ENCODE measurements around the gene HIF3A.
"Not testable (repeated sequence)": the region's sequence is repeated elsewhere in the genome, so short reads cannot be mapped to it uniquely, and the experiment has no call there.

The HIF3A gene

GRCh38 chr19:46296722-46297461 lies at the start of gene HIF3A:
TSS of gene HIF3A (plus strand) at chr19:46297042. CDS start at chr19:46297077, 35 bp downstream.
- DNase-seq (ENCODE audit: low read depth in 2 of 2) = no peak

- no peak for DNase-seq (ENCODE audit: low read depth in 2 of 2)
These were observed 46.6 kb upstream of the HIF3A start for GRCh38 chr19:46250076-46250735.

- DNase-seq (ENCODE audit: low read depth in 2 of 2) = no peak
These were observed 45.4 kb upstream of the HIF3A start for GRCh38 chr19:46251416-46251815.

- DNase-seq (ENCODE audit: low read depth in 2 of 2) = no peak
These were observed 42.1 kb upstream of the HIF3A start for GRCh38 chr19:46254776-46255175.

GRCh38 chr19:46256855-46257254 lies 40.0 kb upstream of the HIF3A start:
- DNase-seq (ENCODE audit: low read depth in 2 of 2) = no peak

- DNase-seq (ENCODE audit: low read depth in 2 of 2) = not testable (repeated sequence)
These were observed 35.3 kb upstream of the HIF3A start for GRCh38 chr19:46261501-46261900.

- DNase-seq (ENCODE audit: low read depth in 2 of 2) = peak; percentile 16
These were observed 34.1 kb upstream of the HIF3A start for GRCh38 chr19:46262684-46263296.

- not testable (repeated sequence) for DNase-seq (ENCODE audit: low read depth in 2 of 2)
These were observed 32.0 kb upstream of the HIF3A start for GRCh38 chr19:46264801-46265200.

- DNase-seq (ENCODE audit: low read depth in 2 of 2) = peak; percentile 35 to 45
These were observed 31.5 kb upstream of the HIF3A start for GRCh38 chr19:46265217-46265828.

GRCh38 chr19:46269101-46269500 lies 27.7 kb upstream of the HIF3A start:
- no peak for DNase-seq (ENCODE audit: low read depth in 2 of 2)

GRCh38 chr19:46270521-46271256 lies 26.2 kb upstream of the HIF3A start:
- no peak for DNase-seq (ENCODE audit: low read depth in 2 of 2)

GRCh38 chr19:46271481-46272197 lies 25.2 kb upstream of the HIF3A start:
- no peak for DNase-seq (ENCODE audit: low read depth in 2 of 2)

- not testable (repeated sequence) for DNase-seq (ENCODE audit: low read depth in 2 of 2)
These were observed 22.9 kb upstream of the HIF3A start for GRCh38 chr19:46273931-46274330.

GRCh38 chr19:46279177-46279576 lies 17.7 kb upstream of the HIF3A start:
- no peak for DNase-seq (ENCODE audit: low read depth in 2 of 2)

GRCh38 chr19:46283771-46284170 lies 13.1 kb upstream of the HIF3A start:
- no peak for DNase-seq (ENCODE audit: low read depth in 2 of 2)

GRCh38 chr19:46284635-46285034 lies 12.2 kb upstream of the HIF3A start:
- DNase-seq (ENCODE audit: low read depth in 2 of 2) = no peak

GRCh38 chr19:46287585-46287984 lies 9.3 kb upstream of the HIF3A start:
- no peak for DNase-seq (ENCODE audit: low read depth in 2 of 2)

- no peak for DNase-seq (ENCODE audit: low read depth in 2 of 2)
These were observed 7.8 kb upstream of the HIF3A start for GRCh38 chr19:46288896-46289588.

- DNase-seq (ENCODE audit: low read depth in 2 of 2) = no peak
These were observed 6.9 kb upstream of the HIF3A start for GRCh38 chr19:46289724-46290619.
